Measurements from ENCODE around the gene PPP2R3B.

PPP2R3B gene

GRCh38 chrX:370963-371745, 15.6 kb downstream of the PPP2R3B start:
- DNase-seq (ENCODE audit: low read depth in 2 of 2): no peak

- no peak for DNase-seq (ENCODE audit: low read depth in 2 of 2)
These were observed 16.3 kb downstream of the PPP2R3B start for GRCh38 chrX:370244-370962.

GRCh38 chrX:369563-370101, 17.1 kb downstream of the PPP2R3B start:
- no peak for DNase-seq (ENCODE audit: low read depth in 2 of 2)

GRCh38 chrX:368811-369562, 17.7 kb downstream of the PPP2R3B start:
- no peak for DNase-seq (ENCODE audit: low read depth in 2 of 2)

- no peak for DNase-seq (ENCODE audit: low read depth in 2 of 2)
These were observed 18.8 kb downstream of the PPP2R3B start for GRCh38 chrX:367866-368265.

- no peak for DNase-seq (ENCODE audit: low read depth in 2 of 2)
These were observed 19.4 kb downstream of the PPP2R3B start for GRCh38 chrX:367349-367748.

GRCh38 chrX:363621-364375, 22.9 kb downstream of the PPP2R3B start:
- DNase-seq (ENCODE audit: low read depth in 2 of 2): no peak

- no peak for DNase-seq (ENCODE audit: low read depth in 2 of 2)
These were observed 23.6 kb downstream of the PPP2R3B start for GRCh38 chrX:362937-363620.

GRCh38 chrX:362351-362750, 24.4 kb downstream of the PPP2R3B start:
- no peak for DNase-seq (ENCODE audit: low read depth in 2 of 2)

- DNase-seq (ENCODE audit: low read depth in 2 of 2): no peak
These were observed 25.2 kb downstream of the PPP2R3B start for GRCh38 chrX:361231-362145.

GRCh38 chrX:360496-361150, 26.1 kb downstream of the PPP2R3B start:
- no peak for DNase-seq (ENCODE audit: low read depth in 2 of 2)

GRCh38 chrX:358651-359143, 28.0 kb downstream of the PPP2R3B start:
- DNase-seq (ENCODE audit: low read depth in 2 of 2): no peak

GRCh38 chrX:357693-358471, 28.8 kb downstream of the PPP2R3B start:
- DNase-seq (ENCODE audit: low read depth in 2 of 2): no peak

GRCh38 chrX:357035-357692, 29.5 kb downstream of the PPP2R3B start:
- no peak for DNase-seq (ENCODE audit: low read depth in 2 of 2)

GRCh38 chrX:356385-357034, 30.2 kb downstream of the PPP2R3B start:
- no peak for DNase-seq (ENCODE audit: low read depth in 2 of 2)

GRCh38 chrX:355329-356050, 31.2 kb downstream of the PPP2R3B start:
- DNase-seq (ENCODE audit: low read depth in 2 of 2): no peak

Measured in stimulated activated CD4-positive, alpha-beta T cell treated with anti-CD3 and anti-CD28 coated beads, Interleukin-1b, Interleukin-23, amount 100 ng/mL, for 1 hour (primary cell).